HG02885 (cell line): ENCODE measurements around the gene RAB3B.

ENCODE experiments used
- ATAC-seq: cut with Tn5 transposase; IDR thresholded peaks from one replicate; pipeline ENCODE4 v1.9.1; 2021; ENCODE audit warnings: mild to moderate bottlenecking; ENCODE audit not compliant: unreplicated experiment, poor library complexity

The RAB3B gene

DNA sequence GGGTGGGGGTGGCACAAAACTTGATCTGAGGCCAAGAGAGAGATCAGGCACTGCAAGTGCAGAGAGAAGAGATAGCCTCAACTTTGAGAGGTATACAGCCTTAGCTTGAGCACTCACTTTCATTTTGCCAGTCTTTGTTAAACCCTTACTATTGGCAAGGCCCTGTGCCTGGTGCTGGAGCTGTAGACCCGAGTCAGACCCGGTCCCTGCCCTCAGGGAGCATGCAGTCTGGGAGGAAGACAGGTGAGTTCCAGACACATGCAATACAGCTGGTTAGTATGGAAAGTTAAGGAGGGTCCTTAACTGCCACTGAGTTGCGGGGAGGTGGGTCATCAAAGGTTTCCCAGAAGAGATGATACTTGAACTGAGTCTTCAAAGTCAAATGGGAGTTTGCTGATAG is 31.7 kb downstream of the RAB3B start:
- no peak for ATAC-seq

GRCh38 chr1:51957618-51958017 is 32.9 kb downstream of the RAB3B start:
- no peak for ATAC-seq

GRCh38 chr1:51956528-51957509 is 33.7 kb downstream of the RAB3B start:
- ATAC-seq: no peak

DNA sequence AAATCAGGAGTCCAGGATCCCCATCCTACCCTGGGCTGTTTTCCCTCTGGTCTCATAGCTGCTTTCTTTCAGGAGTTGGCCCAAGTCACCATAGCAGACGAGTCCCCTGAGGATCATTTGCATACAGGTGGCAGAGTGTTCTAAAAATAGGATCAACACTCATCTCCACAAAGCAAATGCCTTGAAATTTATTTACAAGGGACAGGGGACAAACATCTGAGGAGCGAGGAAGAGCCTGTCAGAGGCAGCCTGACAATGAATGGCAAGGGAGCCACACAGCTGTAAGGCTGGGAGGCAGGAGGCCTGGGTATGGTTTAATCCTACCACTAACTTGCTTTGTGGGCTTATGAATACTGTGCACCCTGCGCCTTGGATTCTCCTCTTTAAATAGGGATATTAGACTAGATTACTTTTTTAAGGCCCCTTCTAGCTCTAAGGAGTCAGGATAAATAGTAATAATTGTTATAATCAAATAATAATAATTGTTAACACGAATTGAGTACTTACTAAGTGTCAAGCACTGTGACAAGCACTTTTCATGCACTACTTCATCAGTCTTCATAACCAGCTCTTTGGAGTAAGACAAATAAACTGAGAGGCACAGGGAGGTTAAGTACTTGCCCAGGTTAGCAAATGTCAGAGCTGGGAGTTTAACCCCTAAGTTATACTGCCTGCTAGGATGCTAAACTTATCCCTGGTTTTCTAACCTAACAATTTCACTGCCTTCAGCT is 34.5 kb downstream of the RAB3B start:
- ATAC-seq: no peak

DNA sequence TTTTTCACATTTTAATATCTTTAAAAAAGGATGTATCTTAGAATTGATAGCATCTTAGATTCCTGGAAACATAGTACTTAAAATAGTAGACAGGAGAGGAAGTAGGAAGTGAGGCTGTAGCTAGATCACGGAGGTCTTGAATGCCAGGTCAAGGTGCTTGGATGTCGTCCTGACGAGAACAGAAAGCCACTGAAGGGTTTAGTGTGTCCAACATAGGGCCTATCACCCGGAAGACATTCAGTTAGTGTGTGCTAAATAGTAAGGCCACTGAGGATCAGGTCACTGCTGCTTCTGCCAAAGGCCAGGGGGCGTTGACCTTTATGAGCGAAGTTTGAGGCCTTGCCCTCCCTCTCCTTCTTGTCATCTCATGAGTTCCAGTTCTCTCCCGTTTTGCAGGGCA is 35.7 kb downstream of the RAB3B start:
- ATAC-seq: no peak

- ATAC-seq: no peak
These were observed 37.4 kb downstream of the RAB3B start for GRCh38 chr1:51953079-51953478.

- ATAC-seq: no peak
These were observed 37.9 kb downstream of the RAB3B start for GRCh38 chr1:51952638-51953037.

DNA sequence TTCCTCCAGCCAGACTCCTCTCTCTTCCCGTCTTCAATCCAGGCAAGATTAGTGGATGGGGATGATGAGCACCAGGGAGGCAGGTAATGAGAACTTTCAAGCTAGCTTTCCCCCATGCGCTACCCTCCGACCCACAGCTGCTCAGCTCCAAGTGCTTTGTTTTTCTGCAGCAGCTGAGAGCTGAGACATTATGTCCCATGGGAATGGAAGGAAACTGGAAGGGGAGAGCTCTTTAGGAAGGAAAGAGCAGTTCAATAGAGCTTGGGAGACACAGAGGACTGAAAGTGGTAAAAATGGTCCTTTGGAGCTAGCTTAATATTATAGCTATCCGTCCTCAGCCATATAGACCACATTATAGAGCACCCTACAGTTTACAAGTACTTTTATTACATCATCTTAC is 39.8 kb downstream of the RAB3B start:
- no peak for ATAC-seq

- ATAC-seq: no peak
These were observed 41.3 kb downstream of the RAB3B start for GRCh38 chr1:51949014-51949702.

DNA sequence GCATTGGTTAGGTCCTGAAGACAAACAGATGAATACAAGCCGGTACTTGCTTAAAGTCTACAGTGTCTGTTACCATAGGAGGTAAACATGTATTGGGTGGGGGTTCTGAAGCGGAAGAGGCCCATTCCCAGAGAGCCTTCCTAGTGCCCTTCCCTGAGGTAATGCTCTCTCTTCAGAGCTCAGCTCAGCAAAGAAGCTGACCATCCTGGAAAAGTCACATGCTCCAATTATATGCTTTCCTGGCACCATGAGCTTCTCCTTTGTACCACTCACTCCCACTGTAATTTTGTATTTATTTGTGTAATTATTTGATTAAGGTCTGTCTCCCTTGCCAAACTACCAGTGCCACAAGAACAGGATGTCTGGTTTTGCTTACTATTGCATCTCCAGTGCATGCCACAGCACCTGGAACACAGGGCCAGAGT is 42.0 kb downstream of the RAB3B start:
- ATAC-seq: no peak

- ATAC-seq: no peak
These were observed 44.2 kb downstream of the RAB3B start for GRCh38 chr1:51946300-51946699.

- no peak for ATAC-seq
These were observed 44.9 kb downstream of the RAB3B start for GRCh38 chr1:51945591-51945990.

DNA sequence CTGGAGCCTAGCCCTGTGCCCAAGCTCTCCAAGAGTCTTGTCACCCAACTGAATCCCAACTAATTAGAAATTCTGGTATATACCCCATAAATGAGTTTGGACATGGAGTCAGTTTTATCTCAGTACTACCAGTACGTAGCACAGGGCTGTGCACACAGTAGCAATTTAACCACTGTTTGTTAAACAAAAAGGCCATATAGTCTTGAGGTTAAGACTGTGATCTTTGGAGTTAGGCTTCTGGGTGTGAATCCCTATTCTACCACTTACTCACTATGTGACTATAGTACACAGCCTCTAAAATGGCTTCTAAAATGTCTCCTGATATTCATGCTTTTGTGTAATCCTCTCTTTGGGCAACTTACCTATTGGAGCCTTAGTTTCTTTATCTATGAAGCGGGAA is 48.2 kb downstream of the RAB3B start:
- no peak for ATAC-seq

DNA sequence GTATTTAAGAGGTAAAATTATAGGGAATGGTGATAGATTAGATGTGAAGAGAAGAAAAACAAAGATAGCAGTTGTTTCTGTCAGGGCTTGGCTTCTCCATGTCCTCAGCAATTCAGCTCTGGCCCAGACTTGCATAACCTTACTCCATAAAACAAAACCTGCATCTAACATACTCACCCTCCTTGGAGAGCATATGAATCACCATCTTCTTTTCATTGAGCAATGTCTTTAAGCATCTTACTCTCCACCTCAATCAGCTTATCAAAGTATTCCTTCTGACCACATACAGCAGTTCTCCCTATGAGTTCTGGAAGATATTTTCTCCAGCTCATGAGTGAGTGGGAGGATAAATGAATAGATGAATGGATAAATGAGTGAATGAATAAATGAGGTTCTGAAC is 49.0 kb downstream of the RAB3B start:
- ATAC-seq: no peak

- ATAC-seq: no peak
These were observed 53.4 kb downstream of the RAB3B start for GRCh38 chr1:51937112-51937511.

DNA sequence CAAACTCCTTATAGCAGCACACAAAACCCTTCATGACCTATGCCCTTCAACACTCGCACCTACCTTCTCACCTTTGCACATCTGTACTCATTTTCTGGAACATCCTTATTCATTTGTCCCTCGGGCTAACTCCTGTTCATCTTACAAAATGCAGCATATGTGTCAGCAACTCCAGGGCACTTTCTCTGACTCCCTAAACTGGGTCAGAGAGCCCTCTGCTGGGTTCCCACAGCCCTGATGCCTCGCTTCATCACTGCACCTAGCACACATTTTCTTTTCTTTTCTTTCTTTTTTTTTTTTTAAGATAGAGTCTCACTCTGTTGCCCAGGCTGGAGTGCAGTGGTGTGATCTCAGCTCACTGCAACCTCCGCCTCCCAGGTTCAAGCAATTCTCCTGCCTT is 54.0 kb downstream of the RAB3B start:
- no peak for ATAC-seq

DNA sequence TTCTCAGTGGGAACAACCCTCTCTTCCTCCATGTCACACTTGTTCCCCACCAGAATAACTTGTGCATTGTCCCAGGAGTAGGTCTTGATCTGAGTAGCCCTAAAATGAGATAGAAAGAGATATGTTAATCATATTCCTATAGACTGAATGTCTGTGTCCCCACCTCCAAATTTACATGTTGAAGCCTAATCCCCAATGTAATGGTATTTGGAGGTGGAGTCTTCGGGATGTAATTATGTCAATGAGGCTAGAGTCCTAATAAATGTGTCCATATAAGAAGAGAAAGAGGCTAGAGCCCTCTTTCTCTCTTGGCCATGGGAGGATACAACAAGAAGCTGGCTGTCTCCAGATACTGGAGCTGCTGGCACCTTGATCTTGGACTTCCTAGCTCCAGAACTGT is 57.2 kb downstream of the RAB3B start:
- no peak for ATAC-seq

DNA sequence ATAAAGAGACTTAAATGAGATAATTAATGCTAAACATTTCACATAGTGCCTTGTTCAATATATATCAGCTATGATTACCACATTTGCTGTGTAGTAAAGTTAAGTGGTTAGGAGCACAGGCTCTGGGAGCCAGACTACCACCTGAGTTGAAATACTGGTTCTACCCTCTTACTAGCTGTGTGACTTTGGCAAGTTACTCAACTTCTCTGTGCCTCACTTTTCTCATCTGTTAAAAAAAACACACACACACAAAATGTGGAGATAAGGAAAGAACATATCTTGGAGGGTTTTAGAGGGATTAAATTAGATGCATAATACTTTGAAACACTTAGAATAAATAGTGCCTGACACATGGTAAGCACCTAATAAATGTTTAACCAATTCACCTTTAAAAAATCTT is 60.2 kb downstream of the RAB3B start:
- no peak for ATAC-seq

DNA sequence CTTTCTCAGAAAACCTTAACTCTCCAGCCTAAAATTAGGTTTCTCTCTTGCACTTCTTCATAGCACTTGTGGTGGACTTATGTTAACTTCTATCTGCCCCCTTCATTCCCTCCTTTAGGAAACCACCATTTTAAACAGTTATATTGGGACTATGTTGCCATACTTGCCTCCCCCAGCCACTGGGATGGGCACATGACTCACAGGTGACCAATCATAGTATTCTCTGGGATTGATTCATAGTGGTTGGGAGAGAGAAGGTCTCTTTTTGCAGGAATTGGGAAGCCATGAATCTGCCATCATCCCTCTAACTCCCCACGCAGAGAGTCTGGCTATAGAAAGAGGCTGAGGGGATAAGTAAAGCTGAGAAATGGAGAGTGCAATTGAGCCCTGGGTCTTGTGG is 61.6 kb downstream of the RAB3B start:
- ATAC-seq: no peak

GRCh38 chr1:51927029-51927428 is 63.5 kb downstream of the RAB3B start:
- ATAC-seq: no peak
